SH-SY5Y (cell line): Measurements from ENCODE around the gene NECAP2.

ENCODE experiments used
- GATA2 ChIP-seq: IDR thresholded peaks from 2 replicates; pipeline ENCODE4 v1.6.1; 2011; ENCODE audit warnings: mild to moderate bottlenecking, low read depth, low read length
- GATA3 ChIP-seq: IDR thresholded peaks from 2 replicates; pipeline ENCODE4 v1.6.1; 2011; ENCODE audit warnings: low read depth, mild to moderate bottlenecking, low read length, moderate library complexity

GRCh38 chr1:16396591-16396990 is 43.9 kb upstream of the NECAP2 start:
- TF ChIP-seq GATA3: no peak
- TF ChIP-seq GATA2: no peak
